PC-3 (cell line): ENCODE data around the gene CIC. TPM values are rescaled to one million over a fixed set of nuclear protein-coding genes. Genes with fewer than 3 reads are reported as not detected.

Experiments
- ATAC-seq: fragments of 200-7000 bp; cut with Tn5 transposase; 2 replicates; pipeline ENCODE4 v1.9.1; 2020; ENCODE audit warnings: mild to moderate bottlenecking, moderate library complexity
- BruUV-seq: library from RNA; stranded (reverse); fragments of 400-500 nt; replicated peaks from 2 replicates; lab custom pipeline; 2021; lab: Mats Ljungman, UMichigan
- CTCF ChIA-PET: fragments of 300-600 bp; sonication (Branson Sonifier 250); formaldehyde crosslinking; loops from one replicate; lab custom pipeline; 2022; ENCODE audit warnings: antibody characterized with exemption; lab: Charles Lee
- POLR2A ChIA-PET: fragments of 300-600 bp; sonication (Branson Sonifier 250); formaldehyde crosslinking; loops from one replicate; lab custom pipeline; 2022; ENCODE audit warnings: antibody characterized with exemption; ENCODE audit not compliant: unreplicated experiment; lab: Charles Lee
- DNase-seq: peaks from one replicate; pipeline ENCODE4 v3.0.0-alpha.2; 2015
- H2AFZ ChIP-seq: fragments of 300-600 bp; sonication (generic); 2 replicates; pipeline ENCODE4 v1.6.0; 2016; ENCODE audit warnings: antibody characterized with exemption, low read length
- H3F3A ChIP-seq: fragments of 300-600 bp; sonication (generic); one replicate; pipeline ENCODE4 v1.6.0; 2017; ENCODE audit warnings: antibody characterized with exemption, low read length, control low read depth, mild to moderate bottlenecking; ENCODE audit not compliant: unreplicated experiment
- H3K27ac ChIP-seq: fragments of 300-600 bp; sonication (generic); 2 replicates; pipeline ENCODE4 v1.5.1; 2016; ENCODE audit warnings: mild to moderate bottlenecking, low read length
- H3K27me3 ChIP-seq: fragments of 300-600 bp; sonication (generic); 2 replicates; pipeline ENCODE4 v1.6.1; 2016; ENCODE audit warnings: low read length, mixed read lengths
- H3K36me3 ChIP-seq: fragments of 300-600 bp; sonication (generic); 2 replicates; pipeline ENCODE4 v1.6.1; 2016; ENCODE audit warnings: low read depth, mixed run types, low read length, mixed read lengths
- H3K4me1 ChIP-seq: fragments of 300-600 bp; sonication (generic); 2 replicates; pipeline ENCODE4 v1.5.1; 2016; ENCODE audit warnings: low read length; ENCODE audit not compliant: insufficient read depth
- H3K4me2 ChIP-seq: fragments of 300-600 bp; sonication (generic); 2 replicates; pipeline ENCODE4 v1.6.0; 2016; ENCODE audit warnings: low read length
- H3K4me3 ChIP-seq: fragments of 300-600 bp; sonication (generic); 2 replicates; pipeline ENCODE4 v1.5.1; 2016; ENCODE audit warnings: mild to moderate bottlenecking, low read length, mixed read lengths
- H3K79me2 ChIP-seq: fragments of 300-600 bp; sonication (generic); 2 replicates; pipeline ENCODE4 v1.6.1; 2017; ENCODE audit warnings: low read length, mixed read lengths
- H3K9ac ChIP-seq: fragments of 300-600 bp; sonication (generic); 2 replicates; pipeline ENCODE4 v1.6.0; 2016; ENCODE audit warnings: mild to moderate bottlenecking, low read length
- H3K9me2 ChIP-seq: fragments of 300-600 bp; sonication (generic); replicated peaks from 2 replicates; pipeline ENCODE4 v1.6.1; 2016; ENCODE audit warnings: mixed run types, low read length, mixed read lengths
- H3K9me3 ChIP-seq: fragments of 300-600 bp; sonication (generic); 2 replicates; pipeline ENCODE4 v1.6.1; 2016; ENCODE audit warnings: low read length, mixed read lengths
- H4K20me1 ChIP-seq: fragments of 300-600 bp; sonication (generic); 2 replicates; pipeline ENCODE4 v1.6.1; 2016; ENCODE audit warnings: low read length, mixed read lengths
- CTCF ChIP-seq: fragments of 300-600 bp; sonication (generic); conservative IDR thresholded peaks from 2 replicates; pipeline ENCODE4 v1.5.1; 2017; ENCODE audit warnings: antibody characterized with exemption, low read depth, mild to moderate bottlenecking, low read length
- EZH2 ChIP-seq: fragments of 300-600 bp; sonication (generic); IDR thresholded peaks from one replicate; pipeline ENCODE4 v1.6.1; 2017; ENCODE audit warnings: antibody characterized with exemption, mild to moderate bottlenecking, low read length; ENCODE audit not compliant: unreplicated experiment
- EZH2phosphoT487 ChIP-seq: fragments of 300-600 bp; sonication (generic); IDR thresholded peaks from 2 replicates; pipeline ENCODE4 v1.6.1; 2018; ENCODE audit warnings: mild to moderate bottlenecking, antibody characterized with exemption, low read length, borderline replicate concordance
- intact Hi-C: fragments of 100-400 bp; cut with micrococcal nuclease; formaldehyde crosslinking; loops from 2 replicates; pipeline ENCODE4 v1.9.0; 2023
- total RNA-seq: library from RNA; depleted of rRNA; stranded (reverse); fragments of >200 nt; gene quantifications from 2 replicates; pipeline ENCODE4 v1.2.3, GENCODE V29; 2014

Gene CIC
- total RNA-seq, 1 experiment from 2014 or later = 9.8 TPM

DNA sequence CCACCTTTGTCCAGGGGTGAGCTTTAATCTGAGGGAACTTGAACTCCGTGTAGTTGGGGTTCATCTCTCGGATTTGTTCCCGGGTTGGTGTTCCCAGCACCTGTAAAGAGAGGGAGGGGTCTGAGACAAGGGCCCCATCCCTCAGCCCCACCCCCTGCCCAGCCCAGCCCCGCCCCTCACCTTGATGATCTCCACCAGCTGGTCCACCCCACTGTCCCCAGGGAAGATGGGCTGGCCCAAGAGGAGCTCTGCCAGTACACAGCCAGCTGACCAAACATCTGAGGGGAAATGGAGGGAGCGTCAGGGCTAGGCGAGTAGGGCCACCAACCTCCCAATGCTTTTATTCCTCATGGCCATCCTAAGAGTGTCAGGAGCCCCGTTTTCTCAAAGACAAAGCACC, 35.9 kb upstream of the CIC start:
- Histone ChIP-seq H4K20me1 (no peaks in the 10 kb centered on the region), H3K27me3 (no peaks in the 10 kb centered on the region), H3K4me3 (no peak overlapping the region), H2AFZ (no peak overlapping the region), H3K4me1 (no peaks in the 10 kb centered on the region), H3K27ac (no peak overlapping the region), H3K9me2 (no peaks in the 10 kb centered on the region), H3K9me3 (no peaks in the 10 kb centered on the region), H3F3A (no peaks in the 10 kb centered on the region), H3K9ac (no peak overlapping the region), H3K36me3 (no peaks in the 10 kb centered on the region; the same call in 1 of the 2 replicates), H3K4me2 (no peak overlapping the region), H3K79me2 (no peaks in the 10 kb centered on the region)
- POLR2A ChIA-PET = no interaction called here
- ATAC-seq (no peak), DNase-seq (no peak)
- TF ChIP-seq EZH2 = no peak
- TF ChIP-seq EZH2phosphoT487 = no peak
- no peak for TF ChIP-seq CTCF
- no TSS peak for BruUV-seq
- intact Hi-C loops = no loop called here
- CTCF ChIA-PET = no interaction called here

- TF ChIP-seq EZH2 (no peak), CTCF (no peak), EZH2phosphoT487 (no peak)
- no peaks in the 10 kb centered on the region; the same call in 1 of the 2 replicates for H3K36me3 ChIP-seq
- H3K9me3 ChIP-seq = no peaks in the 10 kb centered on the region
- H3K79me2 ChIP-seq = peaks cover under 1% of the 10 kb centered on the region; the same call in 1 of the 2 replicates
- intact Hi-C loops = no loop called here
- no peaks in the 10 kb centered on the region for H3K4me1 ChIP-seq
- POLR2A ChIA-PET = no interaction called here
- no peaks in the 10 kb centered on the region for H3K27me3 ChIP-seq
- H3K4me2 ChIP-seq = no peak overlapping the region
- H3K9me2 ChIP-seq = no peaks in the 10 kb centered on the region
- no peak overlapping the region for H3K9ac ChIP-seq
- H4K20me1 ChIP-seq = no peaks in the 10 kb centered on the region
- ATAC-seq (no peak), DNase-seq (no peak)
- H3K27ac ChIP-seq = no peak overlapping the region
- no peak overlapping the region for H3K4me3 ChIP-seq
- H3F3A ChIP-seq = no peaks in the 10 kb centered on the region
- CTCF ChIA-PET = no interaction called here
- no peak overlapping the region for H2AFZ ChIP-seq
- no TSS peak for BruUV-seq
These were observed 35.3 kb upstream of the CIC start for GRCh38 chr19:42233678-42234292.

DNA sequence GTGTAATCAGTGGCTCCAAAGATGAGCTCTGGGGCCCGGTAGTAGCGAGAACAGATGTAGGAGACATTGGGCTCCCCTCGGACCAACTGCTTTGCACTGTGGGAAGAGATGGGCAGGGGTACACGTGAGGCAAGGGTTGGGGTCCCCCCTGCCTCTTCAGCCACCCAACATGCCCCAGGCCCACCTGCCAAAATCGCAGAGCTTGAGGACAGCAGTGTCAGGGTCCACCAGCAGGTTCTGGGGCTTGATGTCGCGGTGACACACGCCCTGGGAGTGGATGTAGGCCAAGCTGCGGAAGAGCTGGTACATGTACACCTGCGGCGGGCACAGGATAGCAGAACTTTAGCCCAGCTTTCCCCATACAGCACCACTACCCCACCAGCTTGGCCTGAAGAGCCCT, 34.7 kb upstream of the CIC start:
- ChIA-PET POLR2A (no interaction called here), CTCF (no interaction called here)
- no TSS peak for BruUV-seq

More for the DNA sequence above, 34.7 kb upstream of the CIC start:
- Histone ChIP-seq H3K9me3 (no peaks in the 10 kb centered on the region), H4K20me1 (no peaks in the 10 kb centered on the region), H3K4me1 (no peaks in the 10 kb centered on the region), H3K9me2 (no peaks in the 10 kb centered on the region), H3K4me3 (no peak overlapping the region), H3K79me2 (peaks cover 6% of the 10 kb centered on the region), H3K4me2 (no peak overlapping the region), H2AFZ (no peak overlapping the region), H3K9ac (no peak overlapping the region), H3K36me3 (no peaks in the 10 kb centered on the region; the same call in 1 of the 2 replicates), H3F3A (no peaks in the 10 kb centered on the region), H3K27ac (no peak overlapping the region), H3K27me3 (no peaks in the 10 kb centered on the region)
- DNase-seq (no peak), ATAC-seq (no peak)
- intact Hi-C loops = no loop called here
- TF ChIP-seq CTCF (no peak), EZH2phosphoT487 (no peak), EZH2 (no peak)
